HepG2 (cell line): ENCODE data around the gene MAN1C1. TPM values are rescaled to one million over a fixed set of nuclear protein-coding genes. Genes with fewer than 3 reads are reported as not detected.

Source experiments
- ATAC-seq: fragments of 200-7000 bp; cut with Tn5 transposase; 3 replicates; pipeline ENCODE4 v1.9.1; 2020; ENCODE audit warnings: mild to moderate bottlenecking, moderate library complexity
- BruUV-seq: library from RNA; stranded (reverse); fragments of 400-500 nt; replicated peaks from 2 replicates; lab custom pipeline; 2021; lab: Mats Ljungman, UMichigan
- CTCF ChIA-PET: fragments of 300-600 bp; formaldehyde crosslinking; extraction: SDS; loops from one replicate; lab custom pipeline; 2021; ENCODE audit warnings: low total read pairs, inconsistent platforms, low intra/inter-chr PET ratio; lab: Yijun Ruan, JAX
- POLR2A ChIA-PET: fragments of 350-600 bp; sonication (Branson Sonifier 250); formaldehyde crosslinking; loops from one replicate; lab custom pipeline; 2020; ENCODE audit warnings: antibody characterized with exemption, inconsistent platforms; lab: Yijun Ruan, JAX
- DNase-seq: peaks from one replicate; pipeline ENCODE4 v3.0.0-alpha.2; 2015; ENCODE audit warnings: low spot score
- FAIRE-seq: peaks from 3 replicates; lab custom pipeline; 2011; peaks lifted over from hg19 to GRCh38; lab: Jason Lieb, UNC
- H2AFZ ChIP-seq: one replicate; pipeline ENCODE4 v1.6.1; 2011; ENCODE audit warnings: low read length, inconsistent platforms
- H3K27ac ChIP-seq: fragments of 300-600 bp; 3 replicates; pipeline ENCODE4 v1.8.0; 2011; ENCODE audit warnings: mixed run types, mild to moderate bottlenecking, mixed read lengths, low read length, inconsistent platforms; ENCODE audit not compliant: insufficient read depth; ENCODE audit errors: extremely low read length
- H3K27me3 ChIP-seq, 2 experiments: fragments of 200-600 bp in 1 of 2; 2 replicates in 1 of 2; 3 replicates in 1 of 2; pipeline versions ENCODE4 v1.6.0 to v1.8.0; 2011; ENCODE audit warnings: low read length in 2 of 2, mild to moderate bottlenecking in 2 of 2, moderate library complexity in 2 of 2, inconsistent platforms in 1 of 2; ENCODE audit not compliant: insufficient read depth in 2 of 2, control insufficient read depth in 1 of 2
- H3K36me3 ChIP-seq, 2 experiments: fragments of 200-600 bp in 1 of 2; replicated peaks in 1 of 2; 2 replicates in 1 of 2; 3 replicates in 1 of 2; pipeline versions ENCODE4 v1.5.1 to v1.8.0; 2011; ENCODE audit warnings: low read length in 2 of 2, inconsistent platforms in 1 of 2; ENCODE audit not compliant: insufficient read depth in 2 of 2, control insufficient read depth in 1 of 2
- H3K4me1 ChIP-seq: 2 replicates; pipeline ENCODE4 v1.5.1; 2012; ENCODE audit warnings: low read length, inconsistent platforms; ENCODE audit not compliant: insufficient read depth
- H3K4me2 ChIP-seq: 2 replicates; pipeline ENCODE4 v1.6.0; 2011; ENCODE audit warnings: low read depth, low read length, inconsistent platforms
- H3K4me3 ChIP-seq, 3 experiments: fragments of 200-600 bp in 1 of 3; sonication (generic), shearing (Covaris generic) in 1 of 3; replicated peaks in 1 of 3; 2 replicates each; pipeline ENCODE4 v1.5.1; 2011 to 2016; ENCODE audit warnings: low read length in 3 of 3, inconsistent platforms in 2 of 3, low read depth in 2 of 3, mild to moderate bottlenecking in 2 of 3, control low read depth in 1 of 3, mixed read lengths in 1 of 3; ENCODE audit not compliant: insufficient read depth in 1 of 3
- H3K79me2 ChIP-seq: one replicate; pipeline ENCODE4 v1.6.1; 2011; ENCODE audit warnings: low read length, inconsistent platforms; ENCODE audit not compliant: insufficient read depth
- H3K9ac ChIP-seq: 2 replicates; pipeline ENCODE4 v1.6.0; 2011; ENCODE audit warnings: mild to moderate bottlenecking, low read depth, low read length, inconsistent platforms; ENCODE audit not compliant: insufficient read depth
- H3K9me3 ChIP-seq: 2 replicates; pipeline ENCODE4 v1.5.1; 2012; ENCODE audit warnings: mild to moderate bottlenecking, low read length
- H4K20me1 ChIP-seq: 2 replicates; pipeline ENCODE4 v1.6.0; 2011; ENCODE audit warnings: inconsistent platforms, mild to moderate bottlenecking, low read length, moderate library complexity; ENCODE audit not compliant: insufficient read depth
- FLYWCH1 ChIP-seq: sonication (generic); formaldehyde crosslinking; IDR thresholded peaks from 2 replicates; pipeline ENCODE4 v1.8.1; 2023; ENCODE audit warnings: mild to moderate bottlenecking, missing genetic modification reagents
- GPN1 ChIP-seq: sonication (generic); formaldehyde crosslinking; IDR thresholded peaks from 2 replicates; pipeline ENCODE4 v1.5.1; 2020; ENCODE audit warnings: missing genetic modification reagents, borderline replicate concordance
- HMGXB4 ChIP-seq, 2 experiments: sonication (generic) in 1 of 2; formaldehyde crosslinking in 1 of 2; IDR thresholded peaks; 2 replicates each; pipeline versions ENCODE4 v1.4.0 to v1.6.1; 2018 to 2020; ENCODE audit warnings: missing genetic modification reagents in 2 of 2, borderline replicate concordance in 1 of 2, low read depth in 1 of 2, mild to moderate bottlenecking in 1 of 2, missing biosample characterization in 1 of 2
- HNRNPH1 ChIP-seq: fragments of 200-400 bp; formaldehyde crosslinking; optimal IDR thresholded peaks from 2 replicates; pipeline ENCODE3; 2017; ENCODE audit warnings: mild to moderate bottlenecking, low read depth, low read length
- MED8 ChIP-seq: sonication (generic); formaldehyde crosslinking; IDR thresholded peaks from 2 replicates; pipeline ENCODE4 v1.8.1; 2023; ENCODE audit warnings: mild to moderate bottlenecking, missing genetic modification reagents; ENCODE audit not compliant: insufficient replicate concordance
- RNF2 ChIP-seq: fragments of 450-650 bp; conservative IDR thresholded peaks from 2 replicates; pipeline ENCODE4 v1.6.1; 2016; ENCODE audit warnings: low read depth
- SMAD9 ChIP-seq: sonication (generic); formaldehyde crosslinking; IDR thresholded peaks from 2 replicates; pipeline ENCODE4 v1.5.1; 2020; ENCODE audit warnings: mild to moderate bottlenecking, missing genetic modification reagents
- SNAI1 ChIP-seq: sonication (generic); formaldehyde crosslinking; IDR thresholded peaks from 2 replicates; pipeline ENCODE4 v1.5.0; 2020; ENCODE audit warnings: mild to moderate bottlenecking, missing genetic modification reagents, borderline replicate concordance
- STAT5B ChIP-seq: sonication (generic); formaldehyde crosslinking; IDR thresholded peaks from 2 replicates; pipeline ENCODE4 v1.4.0; 2020; ENCODE audit warnings: missing genetic modification reagents
- U2AF2 ChIP-seq: fragments of 200-400 bp; formaldehyde crosslinking; IDR thresholded peaks from 2 replicates; pipeline ENCODE4 v1.6.1; 2017; ENCODE audit warnings: low read depth, mild to moderate bottlenecking, low read length
- ZBTB20 ChIP-seq: sonication (generic); formaldehyde crosslinking; IDR thresholded peaks from 2 replicates; pipeline ENCODE4 v1.8.1; 2023; ENCODE audit warnings: missing genetic modification reagents, low read depth, mild to moderate bottlenecking, borderline replicate concordance
- ZFP36 ChIP-seq: fragments of 150-350 bp; IDR thresholded peaks from 2 replicates; pipeline ENCODE4 v1.6.1; 2018; ENCODE audit warnings: borderline replicate concordance, low read length, low read depth; ENCODE audit not compliant: partially characterized antibody
- ZNF10 ChIP-seq: sonication (generic); formaldehyde crosslinking; IDR thresholded peaks from 2 replicates; pipeline ENCODE4 v1.4.0; 2020; ENCODE audit warnings: mild to moderate bottlenecking, low read depth, missing genetic modification reagents, borderline replicate concordance
- ZNF138 ChIP-seq: sonication (generic); formaldehyde crosslinking; IDR thresholded peaks from 2 replicates; pipeline ENCODE4 v1.5.0; 2020; ENCODE audit warnings: mild to moderate bottlenecking, low read depth, missing genetic modification reagents
- ZNF230 ChIP-seq: sonication (generic); formaldehyde crosslinking; IDR thresholded peaks from 2 replicates; pipeline ENCODE4 v1.4.0; 2020; ENCODE audit warnings: mild to moderate bottlenecking, missing genetic modification reagents
- ZNF24 ChIP-seq: fragments of 450-650 bp; IDR thresholded peaks from 2 replicates; pipeline ENCODE4 v1.6.1; 2017; ENCODE audit warnings: antibody characterized with exemption, mild to moderate bottlenecking
- ZNF605 ChIP-seq: sonication (generic); formaldehyde crosslinking; IDR thresholded peaks from 2 replicates; pipeline ENCODE4 v1.8.0; 2022; ENCODE audit warnings: mild to moderate bottlenecking, missing genetic modification reagents
- ZNF740 ChIP-seq: sonication (generic); formaldehyde crosslinking; IDR thresholded peaks from 2 replicates; pipeline ENCODE4 v1.4.0; 2020; ENCODE audit warnings: missing genetic modification reagents
- ZNF788 ChIP-seq: sonication (generic); formaldehyde crosslinking; IDR thresholded peaks from 2 replicates; pipeline ENCODE4 v1.5.0; 2020; ENCODE audit warnings: mild to moderate bottlenecking, missing genetic modification reagents, borderline replicate concordance
- WGBS: methylation state at CpG from one replicate; pipeline ENCODE4 v1.1.6; 2017; ENCODE audit warnings: low lambda C conversion rate; 5-methylcytosine and 5-hydroxymethylcytosine counted together
- in situ Hi-C: cut with HindIII; loops from 2 replicates; pipeline ENCODE4 v1.10.0; 2017; ENCODE audit warnings: low pct_unique_long_range_greater_than_20kb; ENCODE audit not compliant: extremely low pct_ligation_motif_present
- intact Hi-C: fragments of 100-400 bp; cut with micrococcal nuclease; formaldehyde crosslinking; loops from one replicate; pipeline ENCODE4 v1.10.0; 2022; ENCODE audit not compliant: unreplicated experiment
- polyA plus RNA-seq, 8 experiments: library from polyadenylated mRNA; depleted of rRNA in 3 of 8; stranded (reverse) in 7 of 8; unstranded in 1 of 8; fragments of >200 nt; fragmentation: Illumina TruSeq in 4 of 8; extraction: Trizol in 4 of 8; gene quantifications; 2 replicates each; pipeline versions ENCODE4 v1.2.1 to v1.2.3, GENCODE V29; 2011 to 2016; ENCODE audit warnings: low read depth in 4 of 8, missing spikeins in 1 of 8, mixed read lengths in 1 of 8; ENCODE audit not compliant: insufficient read depth in 1 of 8
- total RNA-seq, 5 experiments: library from RNA; depleted of rRNA; stranded (reverse); fragments of >200 nt; fragmentation: Illumina TruSeq; extraction: Trizol; gene quantifications; 2 replicates each; pipeline ENCODE4 v1.2.3, GENCODE V29; 2016; ENCODE audit warnings: low read depth in 1 of 5
- TF ChIP-seq, protein P1 (sequence below): sonication (generic); formaldehyde crosslinking; IDR thresholded peaks from 2 replicates; pipeline ENCODE4 v1.5.0; 2020; ENCODE audit warnings: missing genetic modification reagents

MAN1C1 gene
- total and polyA plus RNA-seq, 2 of the 13 experiments (the other 11 are each of a cell fraction or from before 2014, with no cell fraction given) = 0.18 to 0.49 TPM

- DNase-seq (no peak), ATAC-seq (no peak), FAIRE-seq (no peak)
- in situ Hi-C loops = no loop called here
- Histone ChIP-seq H3K27ac (no peak overlapping the region), H3K79me2 (no peaks in the 10 kb centered on the region), H3K9me3 (no peaks in the 10 kb centered on the region), H3K9ac (no peak overlapping the region), H3K4me1 (peaks cover 16% of the 10 kb centered on the region), H3K4me3 (no peak overlapping the region), H2AFZ (no peak overlapping the region), H3K4me2 (no peak overlapping the region), H4K20me1 (no peaks in the 10 kb centered on the region), H3K36me3 (no peaks in the 10 kb centered on the region), H3K27me3 (peaks cover 1 to 15% of the 10 kb centered on the region in 2 experiments; a peak in 3 of 5 replicates)
- POLR2A ChIA-PET = no interaction called here
- 50% methylated on average over 14 of the region's 21 CpGs for WGBS
- CTCF ChIA-PET = no interaction called here
- TF ChIP-seq STAT5B (CRISPR knock-in tag) (no peak), HNRNPH1 (no peak), U2AF2 (no peak), GPN1 (CRISPR knock-in tag) (no peak), MED8 (CRISPR knock-in tag) (no peak), ZNF788 (no peak), SNAI1 (no peak), ZNF605 (CRISPR knock-in tag) (no peak), ZNF740 (CRISPR knock-in tag) (no peak), HMGXB4 (CRISPR knock-in tag; IDR thresholded peaks at IDR 0.05; ENCODE audit: borderline replicate concordance in 1 of 2, low read depth in 1 of 2) (no peak), ZNF10 (CRISPR knock-in tag) (no peak), ZFP36 (no peak), ZNF230 (no peak), ZNF138 (CRISPR knock-in tag) (no peak), ZBTB20 (no peak), SMAD9 (CRISPR knock-in tag) (no peak), ZNF24 (no peak), RNF2 (no peak), FLYWCH1 (CRISPR knock-in tag) (no peak)
- TF ChIP-seq, protein P1, sequence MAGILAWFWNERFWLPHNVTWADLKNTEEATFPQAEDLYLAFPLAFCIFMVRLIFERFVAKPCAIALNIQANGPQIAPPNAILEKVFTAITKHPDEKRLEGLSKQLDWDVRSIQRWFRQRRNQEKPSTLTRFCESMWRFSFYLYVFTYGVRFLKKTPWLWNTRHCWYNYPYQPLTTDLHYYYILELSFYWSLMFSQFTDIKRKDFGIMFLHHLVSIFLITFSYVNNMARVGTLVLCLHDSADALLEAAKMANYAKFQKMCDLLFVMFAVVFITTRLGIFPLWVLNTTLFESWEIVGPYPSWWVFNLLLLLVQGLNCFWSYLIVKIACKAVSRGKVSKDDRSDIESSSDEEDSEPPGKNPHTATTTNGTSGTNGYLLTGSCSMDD (CRISPR knock-in tag) = no peak
- intact Hi-C loops = no loop called here
- BruUV-seq = no TSS peak
These were observed 39.3 kb upstream of the MAN1C1 start for GRCh38 chr1:25577134-25577920.
